ENCODE measurements around the gene CAMK2A.

The CAMK2A gene

GRCh38 chr5:150172145-150172544 lies 117.4 kb downstream of the CAMK2A start:
- ChIA-PET POLR2A (interaction anchor here (0.6 to 1.2 kb wide), 2 partner anchors 150 to 748 kb away, joined by 3 to 10 read pairs; no protein-coding TSS in a partner anchor), CTCF (interaction anchor here (1.1 to 1.8 kb wide), 3 partner anchors 10 to 166 kb away, joined by 3 to 5 read pairs (median 5); no protein-coding TSS in a partner anchor)
- TF ChIP-seq PATZ1 (tag by site-specific recombination; IDR thresholded peaks at IDR 0.05) (no peak), ZNF488 (tag by site-specific recombination; IDR thresholded peaks at IDR 0.05) (no peak), AEBP2 (tag by site-specific recombination; IDR thresholded peaks at IDR 0.05; ENCODE audit: borderline replicate concordance) (no peak), ZBTB7A (tag by site-specific recombination; IDR thresholded peaks at IDR 0.05; ENCODE audit: low read depth) (no peak), PBX3 (CRISPR knock-in tag; IDR thresholded peaks at IDR 0.05) (no peak), ZNF692 (tag by site-specific recombination; IDR thresholded peaks at IDR 0.05) (no peak), HIC1 (tag by site-specific recombination; IDR thresholded peaks at IDR 0.05) (no peak), ZNF510 (tag by site-specific recombination; IDR thresholded peaks at IDR 0.05; ENCODE audit: insufficient replicate concordance) (no peak), ZXDB (tag by site-specific recombination; IDR thresholded peaks at IDR 0.05) (no peak), ZNF23 (tag by site-specific recombination; IDR thresholded peaks at IDR 0.05; ENCODE audit: borderline replicate concordance) (no peak), ZFP37 (tag by site-specific recombination; IDR thresholded peaks at IDR 0.05) (no peak), ZNF221 (tag by site-specific recombination; IDR thresholded peaks at IDR 0.05; ENCODE audit: borderline replicate concordance) (no peak), ZNF571 (tag by site-specific recombination; IDR thresholded peaks at IDR 0.05) (no peak), ZNF112 (tag by site-specific recombination; IDR thresholded peaks at IDR 0.05) (no peak)
- Histone ChIP-seq H3K4me3 (ENCODE audit: low read depth, low read length) (no peak overlapping the region), H3K9me3 (ENCODE audit: control insufficient read depth, insufficient read depth, low read depth, low read length) (no peaks in the 10 kb centered on the region), H3K36me3 (ENCODE audit: control insufficient read depth in 2 of 2, insufficient read depth in 1 of 2, low read length in 2 of 2) (no peaks in the 10 kb centered on the region), H3K4me1 (ENCODE audit: control insufficient read depth, insufficient read depth, low read length) (no peaks in the 10 kb centered on the region), H3K27ac (ENCODE audit: extremely low read depth, low read depth, low read length) (no peak overlapping the region)

Measured in HEK293 (cell line).